Loucy (cell line): ENCODE data around the gene ARVCF.

ENCODE experiments used
- H2AFZ ChIP-seq: fragments of 200-600 bp; sonication (generic); 2 replicates; pipeline ENCODE4 v1.6.0; 2016; ENCODE audit warnings: antibody characterized with exemption, mild to moderate bottlenecking, low read length, moderate library complexity
- H3F3A ChIP-seq: fragments of 200-600 bp; 2 replicates; pipeline ENCODE4 v1.6.0; 2016; ENCODE audit warnings: antibody characterized with exemption, low read depth, mild to moderate bottlenecking
- H3K27me3 ChIP-seq: fragments of 200-600 bp; sonication (generic); 2 replicates; pipeline ENCODE4 v1.6.1; 2014; ENCODE audit warnings: low read length, mild to moderate bottlenecking; ENCODE audit not compliant: insufficient read depth, poor library complexity, severe bottlenecking
- H3K36me3 ChIP-seq: fragments of 200-600 bp; sonication (generic); 2 replicates; pipeline ENCODE4 v1.6.1; 2016; ENCODE audit warnings: low read length; ENCODE audit not compliant: insufficient read depth
- H3K4me1 ChIP-seq: fragments of 200-600 bp; sonication (generic); 2 replicates; pipeline ENCODE4 v1.5.1; 2014; ENCODE audit warnings: low read length, mild to moderate bottlenecking; ENCODE audit not compliant: insufficient read depth, poor library complexity, severe bottlenecking
- H3K4me2 ChIP-seq: fragments of 200-600 bp; sonication (generic); 2 replicates; pipeline ENCODE4 v1.6.0; 2014; ENCODE audit warnings: antibody characterized with exemption, low read length, low read depth, mild to moderate bottlenecking; ENCODE audit not compliant: poor library complexity, severe bottlenecking
- H3K4me3 ChIP-seq: fragments of 200-600 bp; sonication (generic); 2 replicates; pipeline ENCODE4 v1.5.1; 2014; ENCODE audit warnings: low read length, mild to moderate bottlenecking, mixed read lengths; ENCODE audit not compliant: poor library complexity, severe bottlenecking
- H3K79me2 ChIP-seq: fragments of 200-600 bp; sonication (generic); 2 replicates; pipeline ENCODE4 v1.6.1; 2014; ENCODE audit warnings: low read length; ENCODE audit not compliant: insufficient read depth
- H3K9ac ChIP-seq: fragments of 200-600 bp; sonication (generic); 2 replicates; pipeline ENCODE4 v1.6.0; 2014; ENCODE audit warnings: mild to moderate bottlenecking, low read depth, low read length, moderate library complexity; ENCODE audit not compliant: poor library complexity, severe bottlenecking
- H3K9me2 ChIP-seq: fragments of 200-600 bp; sonication (generic); replicated peaks from 2 replicates; pipeline ENCODE4 v1.6.1; 2016; ENCODE audit warnings: low read depth, low read length, mixed read lengths
- H3K9me3 ChIP-seq: fragments of 200-600 bp; sonication (generic); 2 replicates; pipeline ENCODE4 v1.6.1; 2014; ENCODE audit warnings: mild to moderate bottlenecking, antibody characterized with exemption, low read length, low read depth; ENCODE audit not compliant: insufficient read depth
- H4K20me1 ChIP-seq: fragments of 200-600 bp; sonication (generic); 2 replicates; pipeline ENCODE4 v1.6.0; 2014; ENCODE audit warnings: antibody characterized with exemption, low read length, mild to moderate bottlenecking; ENCODE audit not compliant: insufficient read depth, poor library complexity, severe bottlenecking
- EZH2phosphoT487 ChIP-seq: fragments of 200-600 bp; IDR thresholded peaks from 2 replicates; pipeline ENCODE4 v1.6.1; 2018; ENCODE audit warnings: antibody characterized with exemption, mild to moderate bottlenecking, moderate library complexity, borderline replicate concordance
- TF ChIP-seq, protein P1 (sequence below): fragments of 200-600 bp; sonication (generic); conservative IDR thresholded peaks from 2 replicates; pipeline ENCODE4 v1.5.1; 2014; ENCODE audit warnings: mild to moderate bottlenecking, antibody characterized with exemption, low read length

ARVCF gene

GRCh38 chr22:19989725-19990067 is 26.9 kb downstream of the ARVCF start:
- H3K79me2 ChIP-seq: no peaks in the 10 kb centered on the region
- no peaks in the 10 kb centered on the region for H3F3A ChIP-seq
- H3K9me3 ChIP-seq: no peaks in the 10 kb centered on the region
- H3K36me3 ChIP-seq: no peaks in the 10 kb centered on the region
- no peaks in the 10 kb centered on the region for H4K20me1 ChIP-seq
- no peak overlapping the region for H3K4me3 ChIP-seq
- no peak overlapping the region for H2AFZ ChIP-seq
- peaks cover 2% of the 10 kb centered on the region for H3K4me1 ChIP-seq
- H3K9me2 ChIP-seq: no peaks in the 10 kb centered on the region
- TF ChIP-seq EZH2phosphoT487: no peak
- TF ChIP-seq, protein P1, sequence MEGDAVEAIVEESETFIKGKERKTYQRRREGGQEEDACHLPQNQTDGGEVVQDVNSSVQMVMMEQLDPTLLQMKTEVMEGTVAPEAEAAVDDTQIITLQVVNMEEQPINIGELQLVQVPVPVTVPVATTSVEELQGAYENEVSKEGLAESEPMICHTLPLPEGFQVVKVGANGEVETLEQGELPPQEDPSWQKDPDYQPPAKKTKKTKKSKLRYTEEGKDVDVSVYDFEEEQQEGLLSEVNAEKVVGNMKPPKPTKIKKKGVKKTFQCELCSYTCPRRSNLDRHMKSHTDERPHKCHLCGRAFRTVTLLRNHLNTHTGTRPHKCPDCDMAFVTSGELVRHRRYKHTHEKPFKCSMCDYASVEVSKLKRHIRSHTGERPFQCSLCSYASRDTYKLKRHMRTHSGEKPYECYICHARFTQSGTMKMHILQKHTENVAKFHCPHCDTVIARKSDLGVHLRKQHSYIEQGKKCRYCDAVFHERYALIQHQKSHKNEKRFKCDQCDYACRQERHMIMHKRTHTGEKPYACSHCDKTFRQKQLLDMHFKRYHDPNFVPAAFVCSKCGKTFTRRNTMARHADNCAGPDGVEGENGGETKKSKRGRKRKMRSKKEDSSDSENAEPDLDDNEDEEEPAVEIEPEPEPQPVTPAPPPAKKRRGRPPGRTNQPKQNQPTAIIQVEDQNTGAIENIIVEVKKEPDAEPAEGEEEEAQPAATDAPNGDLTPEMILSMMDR: no peak
- no peak overlapping the region for H3K9ac ChIP-seq
- H3K27me3 ChIP-seq: no peaks in the 10 kb centered on the region
- no peak overlapping the region for H3K4me2 ChIP-seq

- Histone ChIP-seq H2AFZ (no peak overlapping the region), H3K27me3 (no peaks in the 10 kb centered on the region), H4K20me1 (no peaks in the 10 kb centered on the region)
Observed at GRCh38 chr22:19988965-19989724, 27.5 kb downstream of the ARVCF start.

GRCh38 chr22:19988331-19988808 is 28.3 kb downstream of the ARVCF start:
- H3K4me1 ChIP-seq: peaks cover 2% of the 10 kb centered on the region
- H3K9me2 ChIP-seq: no peaks in the 10 kb centered on the region
- no peak overlapping the region for H3K9ac ChIP-seq
- H3K79me2 ChIP-seq: no peaks in the 10 kb centered on the region
- no peak overlapping the region for H2AFZ ChIP-seq
- H3K4me3 ChIP-seq: no peak overlapping the region
- no peaks in the 10 kb centered on the region for H3K36me3 ChIP-seq
- H3F3A ChIP-seq: no peaks in the 10 kb centered on the region
- TF ChIP-seq EZH2phosphoT487: no peak
- TF ChIP-seq, protein P1: no peak
- H3K27me3 ChIP-seq: no peaks in the 10 kb centered on the region
- no peaks in the 10 kb centered on the region for H3K9me3 ChIP-seq
- H3K4me2 ChIP-seq: no peak overlapping the region
- H4K20me1 ChIP-seq: no peaks in the 10 kb centered on the region

More at GRCh38 chr22:19988965-19989724, 27.5 kb downstream of the ARVCF start:
- H3K79me2 ChIP-seq: no peaks in the 10 kb centered on the region
- no peaks in the 10 kb centered on the region for H3K9me2 ChIP-seq
- no peak overlapping the region for H3K4me3 ChIP-seq
- no peaks in the 10 kb centered on the region for H3F3A ChIP-seq
- no peaks in the 10 kb centered on the region for H3K9me3 ChIP-seq
- H3K4me2 ChIP-seq: no peak overlapping the region
- TF ChIP-seq, protein P1: no peak
- no peak for TF ChIP-seq EZH2phosphoT487
- H3K4me1 ChIP-seq: peaks cover 2% of the 10 kb centered on the region
- no peak overlapping the region for H3K9ac ChIP-seq
- H3K36me3 ChIP-seq: no peaks in the 10 kb centered on the region
